Measurements from ENCODE around the gene FOXD1.
A peak's percentile ranks its signal among the peaks of the same experiment; 100 is the strongest.

Gene FOXD1

DNA sequence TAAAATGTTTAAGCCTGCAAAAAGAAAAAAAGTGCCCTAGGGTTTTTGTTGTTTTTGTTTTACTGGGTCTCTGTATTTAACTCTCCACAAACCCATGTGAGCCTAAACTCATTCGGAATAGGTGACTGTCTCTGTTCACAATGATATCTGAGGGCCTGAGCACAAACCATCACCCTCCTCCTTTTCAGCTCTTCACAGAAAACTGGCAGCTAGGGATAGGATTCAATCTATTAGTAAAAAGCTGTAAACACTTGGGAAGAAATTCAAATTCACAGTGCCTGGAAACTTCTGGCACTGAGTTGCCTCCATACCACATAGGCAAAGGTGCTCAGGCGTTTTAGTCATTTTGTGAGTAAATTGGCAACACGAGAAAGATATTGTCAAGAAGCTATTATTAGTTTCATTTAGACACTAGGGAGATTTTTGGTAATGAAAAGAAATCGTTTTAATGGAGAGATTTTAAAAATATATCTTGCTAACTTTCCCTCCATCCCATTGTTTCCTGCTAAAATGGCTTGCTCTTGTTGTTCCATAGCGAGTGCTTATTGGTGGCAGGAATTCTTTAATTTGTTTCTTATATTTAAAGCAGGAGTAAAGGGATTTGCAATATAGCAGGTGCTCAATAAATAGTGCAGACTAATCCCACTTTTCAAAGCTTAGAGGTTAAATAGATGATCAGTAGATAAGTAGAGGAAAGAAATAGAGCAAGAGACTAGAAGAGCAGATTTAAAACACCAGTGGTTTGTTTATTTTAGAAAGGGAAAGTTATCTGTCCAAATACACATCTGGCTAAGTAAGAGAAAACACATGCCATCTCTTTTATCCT lies 9.7 kb downstream of the FOXD1 start:
- H3K4me3 ChIP-seq (ENCODE audit: low read depth, low read length), result no peak overlapping the region
- DNase-seq (ENCODE audit: low read depth), result no peak
- no peak for TF ChIP-seq CTCF (IDR thresholded peaks at IDR 0.05; ENCODE audit: insufficient read depth, low read depth, low read length, missing control alignments)

- no peak for DNase-seq (ENCODE audit: low read depth)
- no peak for TF ChIP-seq CTCF (IDR thresholded peaks at IDR 0.05; ENCODE audit: insufficient read depth, low read depth, low read length, missing control alignments)
- no peak overlapping the region for H3K4me3 ChIP-seq (ENCODE audit: low read depth, low read length)
These were observed 10.6 kb downstream of the FOXD1 start for GRCh38 chr5:73437777-73438644.

DNA sequence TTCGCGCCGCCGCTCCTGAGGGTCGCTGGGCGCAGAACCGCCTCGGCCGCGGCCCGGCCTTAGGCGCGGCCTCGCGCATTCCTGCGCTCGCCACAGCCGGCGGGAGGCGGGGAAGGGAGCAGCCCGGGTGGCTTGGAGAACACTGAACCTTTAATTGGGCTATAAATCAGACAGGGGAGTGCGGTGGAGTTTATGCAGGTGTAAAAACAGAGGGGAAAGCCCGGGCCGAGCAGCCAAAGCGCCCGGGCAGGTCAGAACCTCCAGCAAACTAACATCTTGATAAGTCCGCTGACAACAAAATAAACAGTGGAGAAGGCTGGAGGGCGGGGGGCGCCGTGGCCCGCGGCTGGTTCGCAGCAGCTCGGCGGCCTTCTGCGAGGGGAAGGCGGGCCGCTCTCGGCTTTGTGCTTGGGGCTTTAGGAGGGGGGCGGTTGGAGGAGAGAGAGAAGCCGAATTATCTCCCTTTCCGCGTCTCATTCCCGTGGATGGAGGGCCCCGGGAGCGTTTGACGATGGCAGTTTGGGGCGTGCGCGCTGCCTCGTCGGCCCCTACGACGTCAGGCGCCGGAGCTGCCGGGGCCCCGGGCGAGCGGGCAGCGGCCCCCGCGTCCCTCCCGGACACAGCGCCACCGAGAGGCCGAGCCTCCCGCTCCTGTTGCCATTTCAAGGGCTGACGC lies 11.3 kb downstream of the FOXD1 start:
- H3K4me3 ChIP-seq (ENCODE audit: low read depth, low read length), result no peak overlapping the region
- peak; percentile 27 for TF ChIP-seq CTCF (IDR thresholded peaks at IDR 0.05; ENCODE audit: insufficient read depth, low read depth, low read length, missing control alignments)
- no peak for DNase-seq (ENCODE audit: low read depth)

DNA sequence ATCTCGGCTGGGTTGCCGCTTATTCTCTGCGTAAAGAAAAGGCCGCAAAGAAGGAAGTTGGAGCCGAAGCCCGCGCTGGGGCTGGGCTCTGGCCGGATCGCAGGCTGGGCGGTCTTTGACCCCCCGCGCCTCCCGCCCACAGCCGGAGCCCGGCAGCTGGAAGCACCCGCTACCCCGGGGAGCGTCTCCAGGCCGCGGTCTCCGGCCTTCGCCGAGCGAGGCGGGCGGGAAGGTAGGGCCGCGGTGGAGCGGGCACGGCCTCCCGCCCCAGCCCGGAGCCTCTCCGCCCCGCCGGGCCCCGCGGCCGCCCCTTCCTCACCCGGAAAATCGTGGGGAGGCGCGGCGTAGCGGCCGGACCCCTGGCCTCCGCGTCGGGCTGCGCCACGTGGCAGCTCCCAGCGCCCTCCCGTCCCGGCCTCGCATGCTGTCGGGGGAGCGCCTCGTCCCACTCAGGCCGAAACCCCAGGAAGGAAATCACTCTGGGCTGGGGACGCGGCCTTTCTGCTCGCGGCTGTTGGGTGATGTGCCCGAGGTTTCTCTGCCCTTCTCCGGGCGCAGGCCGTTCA lies 12.0 kb downstream of the FOXD1 start:
- no peak for DNase-seq (ENCODE audit: low read depth)
- TF ChIP-seq CTCF (IDR thresholded peaks at IDR 0.05; ENCODE audit: insufficient read depth, low read depth, low read length, missing control alignments), result no peak
- H3K4me3 ChIP-seq (ENCODE audit: low read depth, low read length), result no peak overlapping the region

GRCh38 chr5:73435759-73436534 lies 12.6 kb downstream of the FOXD1 start:
- H3K4me3 ChIP-seq (ENCODE audit: low read depth, low read length), result no peak overlapping the region

More at GRCh38 chr5:73435759-73436534, 12.6 kb downstream of the FOXD1 start:
- TF ChIP-seq CTCF (IDR thresholded peaks at IDR 0.05; ENCODE audit: insufficient read depth, low read depth, low read length, missing control alignments), result no peak
- no peak for DNase-seq (ENCODE audit: low read depth)

Measured in GM12865 (cell line).